Stimulated activated CD8-positive, alpha-beta memory T cell treated with anti-CD3 and anti-CD28 coated beads, Interleukin-7, amount 100 ng/mL, for 24 hours (primary cell): ENCODE measurements around the gene CUEDC2.
A peak's percentile ranks its signal among the peaks of the same experiment; 100 is the strongest.

Source experiments
- DNase-seq: peaks from one replicate; pipeline ENCODE4 v3.0.0-alpha.2; 2020; ENCODE audit warnings: low read depth

The CUEDC2 gene

GRCh38 chr10:102396730-102397151 is 35.6 kb downstream of the CUEDC2 start:
- DNase-seq = no peak

- no peak for DNase-seq
Observed at GRCh38 chr10:102396317-102396650, 36.1 kb downstream of the CUEDC2 start.

- DNase-seq = peak; percentile 82
Observed at GRCh38 chr10:102395400-102396316, 36.7 kb downstream of the CUEDC2 start, which contains the start of gene NFKB2. Gene NFKB2, plus strand, starts transcription at chr10:102395705. Its CDS starts 255 bp downstream, at chr10:102395960.

- DNase-seq = no peak
Observed at GRCh38 chr10:102394801-102395399, 37.5 kb downstream of the CUEDC2 start.

GRCh38 chr10:102394079-102394800 is 38.1 kb downstream of the CUEDC2 start:
- DNase-seq = peak; percentile 99

GRCh38 chr10:102393411-102394078 is 38.8 kb downstream of the CUEDC2 start:
- DNase-seq = no peak

- no peak for DNase-seq
Observed at GRCh38 chr10:102392306-102392705, 40.1 kb downstream of the CUEDC2 start.

GRCh38 chr10:102389894-102390293 is 42.5 kb downstream of the CUEDC2 start:
- DNase-seq = no peak

- DNase-seq = no peak
Observed at GRCh38 chr10:102384606-102385429, 47.6 kb downstream of the CUEDC2 start.

GRCh38 chr10:102384053-102384452 is 48.3 kb downstream of the CUEDC2 start:
- DNase-seq = no peak

- no peak for DNase-seq
Observed at GRCh38 chr10:102382871-102383270, 49.5 kb downstream of the CUEDC2 start.

- DNase-seq = no peak
Observed at GRCh38 chr10:102381983-102382382, 50.4 kb downstream of the CUEDC2 start.

GRCh38 chr10:102379383-102379782 is 53.0 kb downstream of the CUEDC2 start:
- DNase-seq = no peak

GRCh38 chr10:102376901-102377300 is 55.5 kb downstream of the CUEDC2 start:
- DNase-seq = no peak

GRCh38 chr10:102375867-102376266 is 56.5 kb downstream of the CUEDC2 start:
- no peak for DNase-seq

GRCh38 chr10:102375250-102375649 is 57.1 kb downstream of the CUEDC2 start:
- no peak for DNase-seq
